HepG2 (cell line): ENCODE measurements around the gene MAP2K5. TPM values are rescaled to one million over a fixed set of nuclear protein-coding genes. Genes with fewer than 3 reads are reported as not detected.

ENCODE experiments used
- ATF4 ChIP-seq, 2 experiments: fragments of 450-650 bp in 1 of 2; sonication (generic) in 1 of 2; formaldehyde crosslinking; IDR thresholded peaks; 2 replicates each; pipeline versions ENCODE4 v1.5.0 to v1.8.0; 2020 to 2022; ENCODE audit warnings: mild to moderate bottlenecking in 1 of 2, missing genetic modification reagents in 1 of 2
- ETV6 ChIP-seq: sonication (generic); formaldehyde crosslinking; conservative IDR thresholded peaks from 2 replicates; pipeline ENCODE4 v1.4.0; 2020; ENCODE audit warnings: missing genetic modification reagents
- GATAD1 ChIP-seq: IDR thresholded peaks from 2 replicates; pipeline ENCODE4 v1.6.1; 2016; ENCODE audit warnings: missing genetic modification reagents, missing compliant biosample characterization
- GZF1 ChIP-seq: sonication (generic); formaldehyde crosslinking; IDR thresholded peaks from 2 replicates; pipeline ENCODE4 v1.5.1; 2020; ENCODE audit warnings: mild to moderate bottlenecking, missing genetic modification reagents
- NFE2L1 ChIP-seq: sonication (generic); formaldehyde crosslinking; IDR thresholded peaks from 2 replicates; pipeline ENCODE4 v1.4.0; 2020; ENCODE audit warnings: missing genetic modification reagents, mild to moderate bottlenecking, borderline replicate concordance
- PRDM10 ChIP-seq: sonication (generic); formaldehyde crosslinking; IDR thresholded peaks from 2 replicates; pipeline ENCODE4 v1.4.0; 2020; ENCODE audit warnings: low read depth, missing genetic modification reagents
- REST ChIP-seq, 2 experiments: IDR thresholded peaks; 2 replicates each; pipeline ENCODE4 v1.6.1; 2011 to 2012; ENCODE audit warnings: low read length in 2 of 2, borderline replicate concordance in 1 of 2, low read depth in 1 of 2, mild to moderate bottlenecking in 1 of 2, moderate library complexity in 1 of 2
- RXRB ChIP-seq: IDR thresholded peaks from 2 replicates; pipeline ENCODE4 v1.6.1; 2016; ENCODE audit warnings: borderline replicate concordance, missing genetic modification reagents, missing compliant biosample characterization
- SRF ChIP-seq: IDR thresholded peaks from 2 replicates; pipeline ENCODE4 v1.6.1; 2011; ENCODE audit warnings: mild to moderate bottlenecking, low read depth, low read length, moderate library complexity
- SRSF4 ChIP-seq: fragments of 200-400 bp; formaldehyde crosslinking; IDR thresholded peaks from one replicate; pipeline ENCODE4 v1.6.1; 2018; ENCODE audit warnings: mild to moderate bottlenecking, low read depth, low read length, moderate library complexity; ENCODE audit not compliant: poor library complexity, severe bottlenecking
- TRIM24 ChIP-seq: sonication (generic); formaldehyde crosslinking; IDR thresholded peaks from 2 replicates; pipeline ENCODE4 v1.8.0; 2022; ENCODE audit warnings: mild to moderate bottlenecking, missing genetic modification reagents
- ZNF101 ChIP-seq: sonication (generic); formaldehyde crosslinking; IDR thresholded peaks from 2 replicates; pipeline ENCODE4 v1.4.0; 2020; ENCODE audit warnings: mild to moderate bottlenecking, low read depth, missing genetic modification reagents, borderline replicate concordance
- ZNF205 ChIP-seq: IDR thresholded peaks from 2 replicates; pipeline ENCODE4 v1.6.1; 2018; ENCODE audit warnings: missing biosample characterization, missing genetic modification reagents
- ZNF251 ChIP-seq: sonication (generic); formaldehyde crosslinking; IDR thresholded peaks from 2 replicates; pipeline ENCODE4 v1.9.0; 2021; ENCODE audit warnings: mild to moderate bottlenecking, missing genetic modification reagents
- ZNF292 ChIP-seq: sonication (generic); formaldehyde crosslinking; IDR thresholded peaks from 2 replicates; pipeline ENCODE4 v1.8.1; 2022; ENCODE audit warnings: mild to moderate bottlenecking, low read depth, missing genetic modification reagents, borderline replicate concordance
- ZNF335 ChIP-seq: sonication (generic); formaldehyde crosslinking; IDR thresholded peaks from 2 replicates; pipeline ENCODE4 v1.4.0; 2020; ENCODE audit warnings: missing genetic modification reagents
- ZNF337 ChIP-seq: sonication (generic); formaldehyde crosslinking; IDR thresholded peaks from 2 replicates; pipeline ENCODE4 v1.5.1; 2020; ENCODE audit warnings: missing genetic modification reagents, low read depth, mild to moderate bottlenecking, borderline replicate concordance
- ZNF615 ChIP-seq: sonication (generic); formaldehyde crosslinking; IDR thresholded peaks from 2 replicates; pipeline ENCODE4 v1.5.0; 2020; ENCODE audit warnings: mild to moderate bottlenecking, missing genetic modification reagents, borderline replicate concordance
- polyA plus RNA-seq, 8 experiments: library from polyadenylated mRNA; depleted of rRNA in 3 of 8; stranded (reverse) in 7 of 8; unstranded in 1 of 8; fragments of >200 nt; fragmentation: Illumina TruSeq in 4 of 8; extraction: Trizol in 4 of 8; gene quantifications; 2 replicates each; pipeline versions ENCODE4 v1.2.1 to v1.2.3, GENCODE V29; 2011 to 2016; ENCODE audit warnings: low read depth in 4 of 8, missing spikeins in 1 of 8, mixed read lengths in 1 of 8; ENCODE audit not compliant: insufficient read depth in 1 of 8
- total RNA-seq, 5 experiments: library from RNA; depleted of rRNA; stranded (reverse); fragments of >200 nt; fragmentation: Illumina TruSeq; extraction: Trizol; gene quantifications; 2 replicates each; pipeline ENCODE4 v1.2.3, GENCODE V29; 2016; ENCODE audit warnings: low read depth in 1 of 5

MAP2K5 gene
- total and polyA plus RNA-seq, 2 of the 13 experiments (the other 11 are each of a cell fraction or from before 2014, with no cell fraction given) = 4.0 to 4.3 TPM

- no peak for TF ChIP-seq TRIM24
- TF ChIP-seq ZNF101 (CRISPR knock-in tag) = no peak
- TF ChIP-seq NFE2L1 (CRISPR knock-in tag) = no peak
- TF ChIP-seq REST (IDR thresholded peaks at IDR 0.05; ENCODE audit: borderline replicate concordance in 1 of 2, low read depth in 1 of 2, low read length in 2 of 2) = no peak
- TF ChIP-seq ZNF292 (CRISPR knock-in tag) = peak; percentile 71; the same call in 1 of the 2 replicates
- TF ChIP-seq SRSF4 = no peak
- TF ChIP-seq PRDM10 = peak; percentile 58
- no peak for TF ChIP-seq GATAD1 (CRISPR knock-in tag)
- peak; percentile 67; the same call in 1 of the 2 replicates for TF ChIP-seq RXRB (CRISPR knock-in tag)
- no peak for TF ChIP-seq ZNF615 (CRISPR knock-in tag)
- 0 out of 2 replicates have a peak, but pooled peaks have one; percentile 32 for TF ChIP-seq ZNF205 (CRISPR knock-in tag)
- no peak for TF ChIP-seq ZNF337 (CRISPR knock-in tag)
- TF ChIP-seq SRF = no peak
- no peak for TF ChIP-seq ZNF251
- TF ChIP-seq ETV6 (CRISPR knock-in tag) = no peak
- no peak for TF ChIP-seq GZF1
- TF ChIP-seq ATF4 (CRISPR knock-in tag; IDR thresholded peaks at IDR 0.05) = no peak
- TF ChIP-seq ZNF335 (CRISPR knock-in tag) = 0 out of 2 replicates have a peak, but pooled peaks have one; percentile 28
Observed at GRCh38 chr15:67843571-67844387, 301.3 kb downstream of the MAP2K5 start (continued).
